HepG2 (cell line): Measurements from ENCODE around the gene TCTN2. TPM values are rescaled to one million over a fixed set of nuclear protein-coding genes. Genes with fewer than 3 reads are reported as not detected.

Experiments
- ATAC-seq: fragments of 200-7000 bp; cut with Tn5 transposase; 3 replicates; pipeline ENCODE4 v1.9.1; 2020; ENCODE audit warnings: mild to moderate bottlenecking, moderate library complexity
- BruUV-seq: library from RNA; stranded (reverse); fragments of 400-500 nt; replicated peaks from 2 replicates; lab custom pipeline; 2021; lab: Mats Ljungman, UMichigan
- CTCF ChIA-PET: fragments of 300-600 bp; formaldehyde crosslinking; extraction: SDS; loops from one replicate; lab custom pipeline; 2021; ENCODE audit warnings: low total read pairs, inconsistent platforms, low intra/inter-chr PET ratio; lab: Yijun Ruan, JAX
- POLR2A ChIA-PET: fragments of 350-600 bp; sonication (Branson Sonifier 250); formaldehyde crosslinking; loops from one replicate; lab custom pipeline; 2020; ENCODE audit warnings: antibody characterized with exemption, inconsistent platforms; lab: Yijun Ruan, JAX
- DNase-seq: peaks from one replicate; pipeline ENCODE4 v3.0.0-alpha.2; 2015; ENCODE audit warnings: low spot score
- FAIRE-seq: peaks from 3 replicates; lab custom pipeline; 2011; peaks lifted over from hg19 to GRCh38; lab: Jason Lieb, UNC
- H2AFZ ChIP-seq: one replicate; pipeline ENCODE4 v1.6.1; 2011; ENCODE audit warnings: low read length, inconsistent platforms
- H3K27ac ChIP-seq: fragments of 300-600 bp; 3 replicates; pipeline ENCODE4 v1.8.0; 2011; ENCODE audit warnings: mixed run types, mild to moderate bottlenecking, mixed read lengths, low read length, inconsistent platforms; ENCODE audit not compliant: insufficient read depth; ENCODE audit errors: extremely low read length
- H3K27me3 ChIP-seq, 2 experiments: fragments of 200-600 bp in 1 of 2; 2 replicates in 1 of 2; 3 replicates in 1 of 2; pipeline versions ENCODE4 v1.6.0 to v1.8.0; 2011; ENCODE audit warnings: low read length in 2 of 2, mild to moderate bottlenecking in 2 of 2, moderate library complexity in 2 of 2, inconsistent platforms in 1 of 2; ENCODE audit not compliant: insufficient read depth in 2 of 2, control insufficient read depth in 1 of 2
- H3K36me3 ChIP-seq, 2 experiments: fragments of 200-600 bp in 1 of 2; replicated peaks in 1 of 2; 2 replicates in 1 of 2; 3 replicates in 1 of 2; pipeline versions ENCODE4 v1.5.1 to v1.8.0; 2011; ENCODE audit warnings: low read length in 2 of 2, inconsistent platforms in 1 of 2; ENCODE audit not compliant: insufficient read depth in 2 of 2, control insufficient read depth in 1 of 2
- H3K4me1 ChIP-seq: 2 replicates; pipeline ENCODE4 v1.5.1; 2012; ENCODE audit warnings: low read length, inconsistent platforms; ENCODE audit not compliant: insufficient read depth
- H3K4me2 ChIP-seq: 2 replicates; pipeline ENCODE4 v1.6.0; 2011; ENCODE audit warnings: low read depth, low read length, inconsistent platforms
- H3K4me3 ChIP-seq, 3 experiments: fragments of 200-600 bp in 1 of 3; sonication (generic), shearing (Covaris generic) in 1 of 3; replicated peaks in 1 of 3; 2 replicates each; pipeline ENCODE4 v1.5.1; 2011 to 2016; ENCODE audit warnings: low read length in 3 of 3, inconsistent platforms in 2 of 3, low read depth in 2 of 3, mild to moderate bottlenecking in 2 of 3, control low read depth in 1 of 3, mixed read lengths in 1 of 3; ENCODE audit not compliant: insufficient read depth in 1 of 3
- H3K79me2 ChIP-seq: one replicate; pipeline ENCODE4 v1.6.1; 2011; ENCODE audit warnings: low read length, inconsistent platforms; ENCODE audit not compliant: insufficient read depth
- H3K9ac ChIP-seq: 2 replicates; pipeline ENCODE4 v1.6.0; 2011; ENCODE audit warnings: mild to moderate bottlenecking, low read depth, low read length, inconsistent platforms; ENCODE audit not compliant: insufficient read depth
- H3K9me3 ChIP-seq: 2 replicates; pipeline ENCODE4 v1.5.1; 2012; ENCODE audit warnings: mild to moderate bottlenecking, low read length
- H4K20me1 ChIP-seq: 2 replicates; pipeline ENCODE4 v1.6.0; 2011; ENCODE audit warnings: inconsistent platforms, mild to moderate bottlenecking, low read length, moderate library complexity; ENCODE audit not compliant: insufficient read depth
- CHD2 ChIP-seq: IDR thresholded peaks from 2 replicates; pipeline ENCODE4 v1.6.1; 2011; ENCODE audit warnings: low read depth, low read length, improper control_type of control experiment
- TGIF2 ChIP-seq: IDR thresholded peaks from 2 replicates; pipeline ENCODE4 v1.6.1; 2016; ENCODE audit warnings: control low read depth, missing compliant biosample characterization
- ZNF33A ChIP-seq: sonication (generic); formaldehyde crosslinking; IDR thresholded peaks from 2 replicates; pipeline ENCODE4 v1.5.1; 2020; ENCODE audit warnings: missing genetic modification reagents, mild to moderate bottlenecking, moderate library complexity, borderline replicate concordance
- ZNF496 ChIP-seq: sonication (generic); formaldehyde crosslinking; IDR thresholded peaks from 2 replicates; pipeline ENCODE4 v1.8.1; 2023; ENCODE audit warnings: mild to moderate bottlenecking, moderate library complexity, missing genetic modification reagents; ENCODE audit not compliant: insufficient replicate concordance
- WGBS: methylation state at CpG from one replicate; pipeline ENCODE4 v1.1.6; 2017; ENCODE audit warnings: low lambda C conversion rate; 5-methylcytosine and 5-hydroxymethylcytosine counted together
- in situ Hi-C: cut with HindIII; loops from 2 replicates; pipeline ENCODE4 v1.10.0; 2017; ENCODE audit warnings: low pct_unique_long_range_greater_than_20kb; ENCODE audit not compliant: extremely low pct_ligation_motif_present
- intact Hi-C: fragments of 100-400 bp; cut with micrococcal nuclease; formaldehyde crosslinking; loops from one replicate; pipeline ENCODE4 v1.10.0; 2022; ENCODE audit not compliant: unreplicated experiment
- polyA plus RNA-seq, 8 experiments: library from polyadenylated mRNA; depleted of rRNA in 3 of 8; stranded (reverse) in 7 of 8; unstranded in 1 of 8; fragments of >200 nt; fragmentation: Illumina TruSeq in 4 of 8; extraction: Trizol in 4 of 8; gene quantifications; 2 replicates each; pipeline versions ENCODE4 v1.2.1 to v1.2.3, GENCODE V29; 2011 to 2016; ENCODE audit warnings: low read depth in 4 of 8, missing spikeins in 1 of 8, mixed read lengths in 1 of 8; ENCODE audit not compliant: insufficient read depth in 1 of 8
- total RNA-seq, 5 experiments: library from RNA; depleted of rRNA; stranded (reverse); fragments of >200 nt; fragmentation: Illumina TruSeq; extraction: Trizol; gene quantifications; 2 replicates each; pipeline ENCODE4 v1.2.3, GENCODE V29; 2016; ENCODE audit warnings: low read depth in 1 of 5
- TF ChIP-seq, protein P1 (sequence below): sonication (generic); formaldehyde crosslinking; IDR thresholded peaks from 2 replicates; pipeline ENCODE4 v1.4.0; 2020; ENCODE audit warnings: missing genetic modification reagents; ENCODE audit errors: not compliant biosample characterization

Gene TCTN2
- total and polyA plus RNA-seq, 2 of the 13 experiments (the other 11 are each of a cell fraction or from before 2014, with no cell fraction given) = 5.0 to 8.1 TPM

DNA sequence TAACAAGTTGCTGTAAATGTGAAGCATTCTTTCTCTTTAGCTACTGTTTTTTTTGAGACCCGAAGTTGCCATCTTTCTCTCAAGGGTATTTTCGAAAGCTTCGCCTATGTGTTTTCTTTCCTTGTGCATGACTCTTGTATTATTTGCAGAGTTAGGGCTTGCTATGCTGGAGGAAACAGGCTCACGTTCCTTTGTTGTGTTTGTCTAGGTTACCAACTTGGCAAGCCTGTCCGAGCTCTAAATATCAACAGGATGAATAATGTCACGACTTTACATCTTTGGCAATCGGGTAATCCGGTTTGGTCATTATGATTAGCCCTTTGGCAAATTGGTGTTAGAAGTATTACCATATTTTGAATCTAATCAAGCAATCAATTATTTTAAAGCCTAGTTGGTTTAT lies 25.3 kb downstream of the TCTN2 start:
- Histone ChIP-seq H3K36me3 (peaks cover 1 to 13% of the 10 kb centered on the region in 2 experiments; a peak in 3 of 5 replicates), H4K20me1 (no peaks in the 10 kb centered on the region), H2AFZ (no peak overlapping the region), H3K4me3 (no peak overlapping the region)
- no TSS peak for BruUV-seq
- no peak for TF ChIP-seq ZNF496 (CRISPR knock-in tag)
- TF ChIP-seq, all 625 proteins: peak for 0
- CTCF ChIA-PET = no interaction called here
- Histone ChIP-seq H3K9ac (no peak overlapping the region), H3K4me2 (no peak overlapping the region), H3K79me2 (no peaks in the 10 kb centered on the region), H3K27me3 (no peaks in the 10 kb centered on the region), H3K9me3 (no peaks in the 10 kb centered on the region), H3K4me1 (no peaks in the 10 kb centered on the region), H3K27ac (no peak overlapping the region)
- intact Hi-C loops = no loop called here
- in situ Hi-C loops = no loop called here
- POLR2A ChIA-PET = no interaction called here
- ATAC-seq (no peak), FAIRE-seq (no peak), DNase-seq (no peak)
- 90% methylated on average over 8 of the region's 8 CpGs for WGBS

- H3K4me2 ChIP-seq = no peak overlapping the region
- H3K9me3 ChIP-seq = no peaks in the 10 kb centered on the region
- no peaks in the 10 kb centered on the region for H3K4me1 ChIP-seq
- DNase-seq (no peak), FAIRE-seq (no peak)
- peaks cover 1 to 13% of the 10 kb centered on the region in 2 experiments; a peak in 3 of 5 replicates for H3K36me3 ChIP-seq
- intact Hi-C loops = no loop called here
- ChIA-PET POLR2A (interaction anchor here (1.5 kb wide), 1 partner anchor 15 kb away, joined by 4 read pairs; the partner anchor contains the start of gene ATP6V0A2), CTCF (no interaction called here)
- H3K27ac ChIP-seq = no peak overlapping the region
- no peaks in the 10 kb centered on the region for H3K79me2 ChIP-seq
- no peak overlapping the region for H3K9ac ChIP-seq
- no peaks in the 10 kb centered on the region for H4K20me1 ChIP-seq
- H2AFZ ChIP-seq = no peak overlapping the region
- no peak for TF ChIP-seq ZNF33A (CRISPR knock-in tag)
- TF ChIP-seq TGIF2 = no peak
- TF ChIP-seq, protein P1, sequence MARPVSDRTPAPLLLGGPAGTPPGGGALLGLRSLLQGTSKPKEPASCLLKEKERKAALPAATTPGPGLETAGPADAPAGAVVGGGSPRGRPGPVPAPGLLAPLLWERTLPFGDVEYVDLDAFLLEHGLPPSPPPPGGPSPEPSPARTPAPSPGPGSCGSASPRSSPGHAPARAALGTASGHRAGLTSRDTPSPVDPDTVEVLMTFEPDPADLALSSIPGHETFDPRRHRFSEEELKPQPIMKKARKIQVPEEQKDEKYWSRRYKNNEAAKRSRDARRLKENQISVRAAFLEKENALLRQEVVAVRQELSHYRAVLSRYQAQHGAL (CRISPR knock-in tag) = no peak
- no peak for TF ChIP-seq CHD2
- TF ChIP-seq, all 625 proteins: peak for 0
- ATAC-seq = no peak
- WGBS = 92% methylated on average over 4 of the region's 4 CpGs
- no TSS peak for BruUV-seq
- H3K4me3 ChIP-seq = no peak overlapping the region
- in situ Hi-C loops = no loop called here
- H3K27me3 ChIP-seq = no peaks in the 10 kb centered on the region
These were observed 25.7 kb downstream of the TCTN2 start for GRCh38 chr12:123696646-123697045.
